Measurements from ENCODE around the gene MTOR.

- no peak for TF ChIP-seq CTCF (IDR thresholded peaks at IDR 0.05; ENCODE audit: extremely low read depth in 1 of 2, insufficient read depth in 1 of 2, low read depth in 1 of 2, low read length in 2 of 2)
- no peak for TF ChIP-seq JUN (IDR thresholded peaks at IDR 0.05; ENCODE audit: borderline replicate concordance, insufficient read depth, insufficient read length, low read depth)
- TF ChIP-seq MAX (IDR thresholded peaks at IDR 0.05; ENCODE audit: insufficient read depth, insufficient read length), result no peak
- no peak for TF ChIP-seq POLR2AphosphoS5 (IDR thresholded peaks at IDR 0.05; ENCODE audit: insufficient read depth, low read depth, low read length)
- TF ChIP-seq POLR2A (IDR thresholded peaks at IDR 0.05; ENCODE audit: low read depth, low read length), result no peak
- no peak for TF ChIP-seq EZH2 (IDR thresholded peaks at IDR 0.05; ENCODE audit: borderline replicate concordance, low read depth, low read length, severe bottlenecking)
Observed at GRCh38 chr1:11211461-11211860, 50.9 kb downstream of the MTOR start.

Data from endothelial cell of umbilical vein (primary cell).